GM21390 (cell line): ENCODE results near the gene CCDC18.
A peak's percentile ranks its signal among the peaks of the same experiment; 100 is the strongest.
"Not testable (repeated sequence)": the region's sequence is repeated elsewhere in the genome, so short reads cannot be mapped to it uniquely, and the experiment has no call there.

Source experiments
- ATAC-seq: cut with Tn5 transposase; IDR thresholded peaks from one replicate; pipeline ENCODE4 v1.9.1; 2021; ENCODE audit not compliant: unreplicated experiment

Gene CCDC18

DNA sequence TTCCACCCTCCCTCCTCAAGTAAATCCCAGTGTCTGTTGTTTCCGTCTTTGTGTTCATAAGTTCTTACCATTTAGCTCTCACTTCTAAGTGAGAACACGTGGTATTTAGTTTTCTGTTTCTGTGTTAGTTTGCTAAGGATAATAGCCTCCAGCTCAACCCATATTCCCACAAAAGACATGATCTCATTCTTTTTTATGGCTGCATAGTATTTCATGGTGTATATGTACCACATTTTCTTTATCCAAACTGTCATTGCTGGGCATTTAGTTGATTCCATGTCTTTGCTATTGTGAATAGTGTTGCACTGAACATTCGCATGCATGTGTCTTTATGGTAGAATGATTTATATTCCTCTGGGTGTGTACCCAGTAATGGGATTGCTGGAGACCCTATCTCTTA is 5.9 kb upstream of the CCDC18 start:
- not testable (repeated sequence) for ATAC-seq

DNA sequence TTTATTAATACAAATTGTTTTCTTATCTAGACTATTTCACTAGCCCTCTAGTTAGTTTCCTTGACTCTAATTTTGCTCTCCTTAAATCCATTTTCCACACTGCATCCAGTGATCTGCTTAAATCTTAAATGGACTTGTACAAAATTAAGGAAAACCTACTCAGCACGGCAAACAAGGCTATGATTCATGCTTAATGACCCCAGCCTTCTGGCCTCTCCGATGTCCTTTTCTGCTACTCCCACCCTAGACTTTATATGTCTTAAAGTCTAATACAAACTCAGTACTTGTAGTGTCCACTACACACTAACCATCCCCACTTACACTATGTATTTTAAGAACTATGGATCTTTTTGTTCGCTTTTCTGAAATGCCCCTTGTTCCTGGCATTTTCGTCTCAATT is 2.5 kb upstream of the CCDC18 start:
- no peak for ATAC-seq

DNA sequence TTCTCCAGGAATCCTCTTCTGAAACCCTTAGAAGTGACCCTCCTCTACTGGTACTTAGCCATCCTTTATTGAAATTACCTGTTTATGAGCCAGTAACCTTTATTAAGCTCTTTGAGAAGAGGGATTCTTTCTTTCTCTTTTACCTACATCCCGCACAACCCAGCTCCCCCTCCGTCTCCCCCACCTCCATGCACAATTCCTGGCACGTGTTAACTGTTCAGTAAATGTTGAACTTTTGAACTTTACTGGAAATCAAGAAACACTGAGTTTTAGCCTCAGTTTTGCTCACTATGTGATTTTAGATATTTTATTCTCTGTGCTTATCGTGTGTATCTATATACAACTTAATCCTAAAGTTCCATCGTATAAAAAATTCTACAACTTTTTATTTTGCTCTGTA is 2.1 kb upstream of the CCDC18 start:
- ATAC-seq, result no peak

DNA sequence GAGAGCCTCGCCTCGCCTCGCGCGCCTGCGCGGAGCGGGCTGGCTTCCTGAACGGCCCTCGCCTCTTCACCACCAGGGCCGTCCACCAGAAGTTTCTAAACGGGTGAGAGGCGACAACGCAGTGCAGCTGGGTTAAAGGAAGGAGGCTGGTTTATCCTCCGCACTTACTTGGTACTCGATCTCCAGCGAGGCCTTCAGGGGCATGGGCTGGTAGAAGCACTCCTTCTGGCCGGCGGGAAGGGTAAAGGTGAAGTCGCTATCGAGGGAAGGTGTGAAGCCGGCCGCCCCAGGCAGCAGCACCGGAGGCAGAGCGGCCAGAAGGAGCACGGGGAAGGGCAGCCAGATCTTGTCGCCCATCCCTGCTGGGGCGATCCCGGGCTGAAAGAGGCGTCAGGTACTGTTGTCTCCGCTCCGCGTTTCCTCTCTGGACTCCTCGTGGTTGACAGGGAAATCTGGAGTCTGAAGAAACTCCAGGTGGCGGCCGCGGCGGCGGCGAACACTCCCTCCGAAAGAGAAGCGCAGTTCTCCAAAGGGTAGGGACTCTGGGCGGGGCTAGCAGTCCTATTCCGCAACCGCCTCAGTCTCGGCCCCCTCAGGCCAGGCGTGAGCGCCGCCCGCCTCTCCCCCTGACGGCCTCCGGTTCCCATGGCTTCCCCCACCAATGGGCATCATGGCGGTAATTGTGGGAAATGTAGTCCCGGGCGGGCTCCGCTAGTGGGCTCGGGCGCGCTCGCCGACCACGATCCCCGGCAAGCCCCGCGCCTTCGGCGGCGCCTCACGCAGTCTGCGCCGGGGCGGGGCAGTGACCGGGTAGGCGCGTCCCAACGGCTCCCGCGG is 420 bp upstream of the CCDC18 start, which contains the start of gene TMED5:
TMED5 (minus strand) TSS at position 528 of the 837 bp plus-strand sequence; CDS start at position 357, 171 bp downstream.
- peak; percentile 84 for ATAC-seq

DNA sequence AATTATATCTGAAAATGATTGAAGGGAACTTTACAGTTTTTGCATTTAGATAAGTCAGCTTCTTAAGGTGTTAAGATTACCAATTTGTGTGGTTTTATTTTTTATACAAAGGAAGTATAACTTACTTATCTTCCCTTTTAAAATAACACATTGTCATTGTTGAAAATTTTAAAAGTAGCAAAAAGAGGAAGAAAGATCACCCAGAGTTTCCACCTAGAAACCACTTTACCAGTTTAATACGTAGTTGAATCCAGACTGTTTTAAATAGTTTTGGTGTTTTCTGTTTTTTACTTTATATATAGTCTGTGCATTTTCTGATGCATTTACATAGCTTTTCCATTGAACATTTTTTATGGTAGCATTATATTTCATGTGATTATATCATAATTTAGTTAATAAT is 6.1 kb downstream of the CCDC18 start:
- ATAC-seq, result no peak

DNA sequence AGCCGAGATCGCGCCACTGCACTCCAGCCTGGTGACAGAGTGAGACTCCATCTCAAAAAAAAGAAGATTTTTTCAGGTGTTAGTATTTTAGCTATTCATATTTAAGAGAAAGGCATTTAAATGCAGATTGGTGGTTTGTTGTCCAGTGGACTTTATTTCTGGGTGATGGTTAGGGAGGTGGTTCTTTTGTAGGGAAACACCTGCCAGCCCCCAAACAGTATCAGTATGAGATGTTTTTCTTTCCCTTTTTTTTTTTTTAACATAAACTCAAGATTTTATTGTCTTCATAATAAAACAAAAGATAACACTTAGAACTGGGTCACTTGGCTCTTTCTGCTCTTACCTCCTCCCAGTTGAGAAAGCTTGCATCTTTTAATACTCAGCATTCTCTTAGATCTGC is 9.9 kb downstream of the CCDC18 start:
- no peak for ATAC-seq

DNA sequence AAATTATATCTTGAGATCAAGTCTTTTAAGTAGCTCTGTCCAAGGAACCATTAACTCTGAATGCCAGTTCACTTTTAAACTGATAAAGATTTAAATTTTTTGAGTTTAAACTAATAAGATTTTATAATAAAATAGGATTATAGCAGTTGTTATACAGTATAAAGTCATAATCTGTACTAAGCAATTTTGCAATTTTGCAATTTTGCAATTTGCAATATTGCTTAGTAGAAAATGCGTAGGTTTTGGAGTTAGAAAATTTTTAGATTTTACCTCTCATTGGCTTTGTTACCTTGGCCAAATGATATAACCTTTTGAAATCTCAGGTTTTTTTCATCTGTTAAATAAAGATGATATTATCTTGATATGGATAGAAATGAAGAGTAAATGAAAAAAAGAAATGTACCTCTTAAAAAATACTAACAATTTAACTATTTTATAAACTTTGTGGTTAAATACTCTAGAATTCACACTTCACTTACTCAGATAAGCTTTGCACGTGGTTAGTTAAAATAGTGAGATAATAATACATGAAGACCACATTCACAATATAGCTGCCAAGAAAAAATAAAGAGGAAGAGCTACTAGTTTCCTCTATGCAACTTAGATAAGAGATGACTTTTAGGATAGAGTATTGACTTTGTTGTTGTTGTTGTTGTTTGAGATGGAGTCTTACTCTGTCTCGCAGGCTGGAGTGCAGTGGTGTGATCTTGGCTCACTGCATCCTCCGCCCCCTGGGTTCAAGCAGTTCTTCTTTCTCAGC is 13.9 kb downstream of the CCDC18 start:
- ATAC-seq, result no peak

DNA sequence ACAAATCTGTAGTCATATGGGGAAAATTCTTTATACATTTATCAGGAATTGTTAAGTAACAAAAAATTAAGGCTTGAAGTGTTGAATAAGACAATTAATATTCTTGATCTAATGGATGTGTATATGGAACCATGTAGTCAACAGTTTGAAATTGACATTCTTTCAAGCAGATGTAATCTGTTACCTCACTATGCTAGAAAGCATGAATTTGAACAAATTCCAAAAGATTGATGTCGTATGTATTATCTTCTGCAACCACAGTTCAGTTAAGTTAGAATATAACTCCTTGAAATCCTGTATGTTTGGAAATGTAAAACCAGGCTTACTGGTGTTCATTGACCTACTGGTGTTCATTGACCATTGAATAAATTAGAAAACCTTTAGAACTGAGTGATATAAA is 16.1 kb downstream of the CCDC18 start:
- ATAC-seq, result no peak

DNA sequence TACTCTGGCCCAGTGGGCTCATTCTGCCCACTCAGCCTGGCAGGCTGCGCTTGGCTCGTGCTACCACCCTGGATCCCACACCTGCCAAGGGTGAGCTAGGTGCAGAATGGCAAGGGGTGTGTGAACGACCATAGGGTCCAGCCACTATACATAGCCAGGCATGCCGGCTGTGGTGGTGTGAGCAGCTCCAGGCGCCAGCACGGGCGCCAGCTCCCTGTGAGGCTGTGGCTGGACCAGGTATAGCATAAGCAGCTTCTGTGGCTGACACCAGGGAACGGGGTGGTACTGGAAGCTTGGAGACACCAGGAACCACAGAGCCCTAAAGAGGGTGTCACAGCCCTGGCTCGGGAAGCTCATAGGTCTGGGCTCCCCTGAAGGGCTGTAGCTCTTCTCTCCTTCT is 18.6 kb downstream of the CCDC18 start:
- ATAC-seq, result no peak

DNA sequence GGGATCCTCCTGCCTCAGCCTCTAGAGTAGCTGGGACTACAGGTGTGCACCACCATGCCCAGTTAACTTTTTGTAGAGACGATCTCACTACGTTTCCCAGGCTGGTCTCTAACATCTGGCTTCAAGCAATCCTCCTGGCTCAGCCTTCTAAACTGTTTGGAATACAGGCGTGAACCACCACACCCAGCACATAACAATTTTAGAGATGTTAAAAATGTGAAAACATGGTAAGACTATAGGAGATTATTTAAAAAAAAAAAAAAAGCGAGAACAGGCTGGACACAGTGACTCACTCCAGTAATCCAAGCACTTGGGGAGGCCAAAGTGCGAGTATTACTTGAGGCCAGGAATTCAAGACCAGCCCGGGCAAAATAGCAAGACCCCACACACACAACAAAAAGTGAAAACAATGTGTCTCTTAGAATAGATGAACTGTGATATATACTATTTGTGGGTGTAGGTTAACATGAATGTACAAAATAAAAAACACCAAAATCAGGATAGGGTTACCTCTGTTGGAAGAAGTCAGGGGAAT is 19.6 kb downstream of the CCDC18 start:
- no peak for ATAC-seq

DNA sequence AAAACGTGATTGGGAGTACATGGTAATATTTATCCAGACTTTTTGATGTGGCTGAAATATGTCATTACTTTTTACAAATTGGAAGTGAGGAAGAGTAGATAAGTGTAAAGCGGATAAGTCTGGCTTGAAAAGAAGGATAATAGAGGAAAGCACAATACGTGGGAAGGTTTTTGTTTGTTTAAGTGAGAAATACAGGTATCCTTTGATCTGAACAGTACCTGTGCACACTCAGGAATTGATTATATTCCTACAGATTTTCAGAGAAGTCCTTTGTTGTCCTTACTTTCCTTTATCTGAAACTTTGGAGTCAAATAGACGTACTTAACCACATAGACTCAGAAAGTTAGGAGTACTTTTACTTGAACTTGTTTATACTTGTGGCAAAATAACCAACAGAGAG is 20.2 kb downstream of the CCDC18 start:
- ATAC-seq, result no peak

DNA sequence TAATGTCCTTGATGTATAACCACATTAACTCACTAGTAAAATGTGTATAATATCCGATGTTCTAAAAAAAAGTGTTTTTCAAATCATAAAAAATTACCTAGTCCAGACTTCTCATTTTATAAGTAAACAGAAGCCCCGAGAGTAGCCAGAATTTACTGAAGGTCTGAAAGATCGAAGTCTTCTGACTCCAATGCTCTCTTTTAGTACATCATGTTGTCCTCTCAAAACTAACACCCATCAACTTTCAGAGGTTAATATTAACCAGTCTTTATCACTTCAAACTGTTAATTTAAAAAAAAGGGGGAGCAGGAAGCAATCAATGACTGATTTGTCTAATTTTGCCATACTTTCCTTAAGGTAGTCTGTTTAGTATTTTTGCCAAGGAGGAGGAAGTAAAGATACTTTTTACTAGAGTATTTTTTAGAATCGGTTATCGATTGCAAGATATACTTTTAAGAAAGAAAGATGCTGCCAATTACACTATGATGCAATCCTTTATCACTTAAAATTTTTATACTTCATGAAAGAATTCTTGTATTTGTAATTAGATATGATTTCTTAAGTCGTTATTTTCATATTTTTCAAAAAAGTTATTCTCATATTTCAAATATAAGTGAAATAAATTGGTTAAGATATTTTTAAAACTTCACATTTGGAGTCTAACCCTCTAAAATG is 25.5 kb downstream of the CCDC18 start:
- no peak for ATAC-seq

DNA sequence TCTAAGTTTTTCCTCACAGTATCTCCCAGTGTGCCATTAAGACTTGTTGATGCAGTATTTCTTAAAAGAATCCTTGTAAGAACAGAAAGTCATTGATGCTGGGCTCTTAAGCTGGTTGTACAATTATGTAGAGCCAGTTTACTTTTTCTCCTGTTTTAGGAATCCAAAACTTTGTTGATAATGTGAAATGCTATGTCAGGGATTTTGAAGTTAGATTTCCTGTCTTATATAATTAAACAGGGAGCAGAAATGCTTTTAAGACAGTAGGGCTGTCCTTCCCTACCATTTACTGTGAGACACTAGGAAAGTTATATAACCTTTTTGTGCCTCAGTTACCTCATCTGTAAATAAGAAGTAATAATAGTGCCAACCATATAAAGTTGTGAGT is 26.0 kb downstream of the CCDC18 start:
- no peak for ATAC-seq

DNA sequence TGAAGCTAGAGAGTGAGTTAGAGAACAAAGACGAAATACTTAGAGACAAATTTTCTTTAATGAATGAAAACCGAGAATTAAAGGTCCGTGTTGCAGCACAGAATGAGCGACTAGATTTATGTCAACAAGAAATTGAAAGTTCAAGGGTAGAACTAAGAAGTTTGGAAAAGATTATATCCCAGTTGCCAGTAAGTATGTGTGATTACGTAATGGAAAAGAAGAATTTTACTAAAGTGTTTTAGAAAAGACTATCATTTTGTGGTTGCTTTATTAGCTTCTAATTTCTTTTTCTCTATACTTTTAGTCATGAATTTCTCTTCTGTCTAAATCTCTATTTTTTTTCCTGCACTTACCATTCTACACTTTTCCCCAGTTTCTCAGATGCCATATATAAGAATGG is 26.7 kb downstream of the CCDC18 start:
- no peak for ATAC-seq

DNA sequence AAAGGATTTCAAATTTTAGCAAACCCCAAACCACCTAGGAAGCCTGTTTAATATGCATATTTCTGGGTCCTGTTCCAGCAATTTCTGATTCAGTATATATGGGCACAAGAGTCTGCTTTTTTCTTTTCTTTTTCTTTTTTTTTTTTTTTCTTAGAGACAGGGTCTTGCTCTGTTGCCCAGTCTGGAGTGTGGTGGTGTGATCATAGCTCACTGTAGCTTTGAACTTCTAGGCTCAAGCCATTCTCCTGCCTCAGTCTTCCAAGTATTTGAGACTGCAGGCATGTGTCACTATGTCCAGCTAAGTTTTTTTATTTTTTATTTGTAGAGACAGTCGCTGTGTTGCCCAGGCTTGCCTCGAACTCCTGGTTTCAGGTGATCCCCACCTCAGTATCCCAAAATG is 34.8 kb downstream of the CCDC18 start:
- no peak for ATAC-seq

DNA sequence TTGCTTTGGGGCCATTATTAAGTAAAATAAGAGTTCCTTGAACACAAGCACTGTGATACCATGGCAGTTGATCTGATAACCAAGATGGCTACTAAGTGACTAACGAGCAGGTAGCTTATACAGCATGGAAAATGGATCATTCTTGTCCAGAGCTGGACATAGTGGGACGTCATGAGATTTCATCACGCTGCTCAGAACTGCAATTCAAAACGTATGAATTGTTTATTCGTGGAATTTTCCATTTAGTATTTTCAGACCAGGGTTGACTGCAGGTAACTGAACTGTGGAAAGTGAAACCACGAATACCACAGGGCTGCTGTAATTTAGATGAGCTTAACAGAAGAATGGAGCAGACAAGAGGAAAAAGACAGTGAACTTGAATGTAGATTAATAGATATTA is 38.9 kb downstream of the CCDC18 start:
- ATAC-seq, result peak; percentile 58

DNA sequence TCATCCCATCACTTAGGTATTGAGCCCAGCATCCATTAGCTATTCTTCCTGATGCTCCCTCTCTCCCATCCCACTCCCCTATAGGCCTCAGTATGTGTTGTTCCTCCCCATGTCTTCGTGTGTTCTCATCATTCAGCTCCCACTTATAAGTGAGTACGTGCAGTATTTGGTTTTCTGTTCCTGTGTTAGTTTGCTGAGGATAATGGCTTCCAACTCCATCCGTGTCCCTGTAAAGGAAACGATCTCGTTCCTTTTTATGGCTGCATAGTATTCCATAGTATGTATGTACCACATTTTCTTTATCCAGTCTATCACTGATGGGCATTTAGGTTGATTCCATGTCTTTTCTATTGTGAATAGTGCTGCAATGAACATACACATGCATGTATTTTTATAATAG is 40.2 kb downstream of the CCDC18 start:
- ATAC-seq, result not testable (repeated sequence)

DNA sequence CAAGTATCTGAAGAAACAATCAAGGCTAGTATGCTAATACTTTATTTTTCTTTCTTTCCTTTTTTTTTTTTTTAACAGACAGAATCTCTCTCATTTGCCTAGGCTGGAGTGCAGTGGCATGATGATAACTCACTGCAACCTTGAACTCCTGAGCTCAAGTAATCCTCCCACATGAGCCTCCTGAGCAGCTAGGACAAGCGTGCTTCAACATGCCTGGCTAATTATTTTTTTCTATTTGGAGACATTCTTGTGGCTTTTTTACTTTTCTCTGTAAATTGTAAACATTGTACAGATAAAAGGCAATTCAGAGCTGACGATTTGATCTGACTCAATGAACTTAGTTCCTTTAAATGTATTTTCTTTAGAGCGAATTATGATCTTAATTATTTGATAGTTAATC is 41.4 kb downstream of the CCDC18 start:
- no peak for ATAC-seq

DNA sequence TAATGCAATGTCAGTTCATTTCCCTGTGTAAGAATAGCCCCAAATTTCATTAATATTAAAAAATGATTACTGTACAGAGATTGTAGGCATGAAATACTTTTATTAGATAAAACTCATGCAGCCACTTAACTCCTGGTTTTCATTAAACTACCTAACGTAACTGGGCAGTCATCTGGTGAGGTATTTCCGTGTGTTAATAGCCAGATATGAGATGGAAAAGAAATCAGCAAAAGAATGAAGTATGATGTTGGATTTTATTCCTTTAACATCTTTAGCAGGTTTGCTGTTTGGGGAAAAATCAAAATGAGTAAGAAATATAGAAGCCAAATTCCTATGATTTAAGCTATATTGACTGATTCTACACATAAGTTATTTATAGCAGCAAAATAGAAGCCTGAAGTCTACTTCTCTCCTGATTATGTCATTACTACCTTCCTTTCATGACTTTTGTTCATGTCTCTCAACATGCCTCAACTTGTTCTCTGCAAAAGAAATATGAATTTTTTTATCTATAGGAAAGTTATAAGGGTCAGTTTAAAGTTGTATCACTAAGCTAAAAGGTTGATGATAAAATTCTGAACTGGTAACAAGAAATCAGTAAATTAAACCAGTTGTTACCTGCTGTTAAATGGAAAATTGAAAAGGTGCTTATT is 42.6 kb downstream of the CCDC18 start:
- ATAC-seq, result no peak

DNA sequence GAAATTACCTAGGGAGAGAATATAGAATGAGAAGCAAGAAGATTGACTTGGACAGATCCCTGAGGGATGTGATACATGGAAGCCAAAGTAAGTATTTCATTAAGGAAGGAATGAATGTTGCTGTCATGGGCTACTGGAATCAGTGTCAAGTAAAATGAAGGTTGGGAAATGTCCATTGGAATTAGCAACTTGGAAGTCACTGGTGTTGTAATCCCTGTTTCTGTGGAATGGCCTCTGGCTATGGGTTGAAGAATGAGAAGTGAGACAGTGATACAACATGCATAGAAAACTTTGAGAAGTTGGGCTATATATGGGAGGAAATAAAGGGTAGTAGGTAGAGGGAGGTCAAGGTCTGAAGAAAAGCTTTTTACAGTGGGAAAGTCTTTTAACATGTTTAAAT is 54.7 kb downstream of the CCDC18 start:
- ATAC-seq, result no peak

DNA sequence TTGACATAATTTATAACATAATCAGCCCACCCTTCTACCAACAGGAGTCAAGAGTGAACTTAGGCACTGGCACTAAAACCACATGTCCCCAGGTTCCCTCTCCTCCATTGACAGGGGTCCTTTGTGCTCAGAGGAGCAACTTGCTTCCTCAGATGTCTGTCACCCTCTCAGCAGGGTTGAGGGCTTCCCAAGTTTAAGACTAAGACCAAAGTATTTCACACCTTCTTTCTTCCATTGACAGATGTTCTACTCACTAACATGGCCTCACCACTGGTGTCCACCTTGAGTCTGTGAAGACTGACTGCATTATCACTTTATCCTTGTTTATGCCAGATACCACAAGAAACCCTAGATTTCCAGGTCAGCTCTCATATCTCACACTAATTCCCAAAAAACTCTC is 56.5 kb downstream of the CCDC18 start:
- no peak for ATAC-seq
